ENCODE results near the gene CAPNS2.
"Not testable (repeated sequence)": the region's sequence is repeated elsewhere in the genome, so short reads cannot be mapped to it uniquely, and the experiment has no call there.

Gene CAPNS2

GRCh38 chr16:55568207-55568606 is 1.7 kb downstream of the CAPNS2 start:
- DNase-seq (ENCODE audit: low spot score) = no peak

GRCh38 chr16:55569025-55569424 is 2.5 kb downstream of the CAPNS2 start:
- DNase-seq (ENCODE audit: low spot score) = no peak

GRCh38 chr16:55570159-55570558 is 3.7 kb downstream of the CAPNS2 start:
- no peak for DNase-seq (ENCODE audit: low spot score)

- no peak for DNase-seq (ENCODE audit: low spot score)
Measured at GRCh38 chr16:55571191-55571897, 4.9 kb downstream of the CAPNS2 start.

- no peak for DNase-seq (ENCODE audit: low spot score)
Measured at GRCh38 chr16:55572439-55572838, 6.0 kb downstream of the CAPNS2 start.

- no peak for DNase-seq (ENCODE audit: low spot score)
Measured at GRCh38 chr16:55574811-55575210, 8.3 kb downstream of the CAPNS2 start.

GRCh38 chr16:55575496-55575895 is 9.0 kb downstream of the CAPNS2 start:
- DNase-seq (ENCODE audit: low spot score) = no peak

GRCh38 chr16:55576384-55576783 is 9.9 kb downstream of the CAPNS2 start:
- DNase-seq (ENCODE audit: low spot score) = no peak

- no peak for DNase-seq (ENCODE audit: low spot score)
Measured at GRCh38 chr16:55577887-55578286, 11.4 kb downstream of the CAPNS2 start.

- no peak for DNase-seq (ENCODE audit: low spot score)
Measured at GRCh38 chr16:55585631-55586030, 19.1 kb downstream of the CAPNS2 start.

- no peak for DNase-seq (ENCODE audit: low spot score)
Measured at GRCh38 chr16:55588799-55589198, 22.3 kb downstream of the CAPNS2 start.

GRCh38 chr16:55592306-55592705 is 25.8 kb downstream of the CAPNS2 start:
- DNase-seq (ENCODE audit: low spot score) = no peak

- no peak for DNase-seq (ENCODE audit: low spot score)
Measured at GRCh38 chr16:55597928-55598327, 31.4 kb downstream of the CAPNS2 start.

- DNase-seq (ENCODE audit: low spot score) = no peak
Measured at GRCh38 chr16:55605754-55606336, 39.4 kb downstream of the CAPNS2 start.

- DNase-seq (ENCODE audit: low spot score) = no peak
Measured at GRCh38 chr16:55613613-55614335, 47.3 kb downstream of the CAPNS2 start.

- no peak for DNase-seq (ENCODE audit: low spot score)
Measured at GRCh38 chr16:55615071-55615470, 48.6 kb downstream of the CAPNS2 start.

- DNase-seq (ENCODE audit: low spot score) = not testable (repeated sequence)
Measured at GRCh38 chr16:55615670-55616069, 49.2 kb downstream of the CAPNS2 start.

All from iPS-NIHi11 (cell line).